HCT116 (cell line): ENCODE data around the gene RAB3GAP1. TPM values are rescaled to one million over a fixed set of nuclear protein-coding genes. Genes with fewer than 3 reads are reported as not detected.

Source experiments
- ATAC-seq: fragments of 200-7000 bp; cut with Tn5 transposase; 2 replicates; pipeline ENCODE4 v1.9.1; 2020; ENCODE audit warnings: mild to moderate bottlenecking, moderate library complexity
- BruUV-seq: library from RNA; stranded (reverse); fragments of 400-500 nt; replicated peaks from 2 replicates; lab custom pipeline; 2021; lab: Mats Ljungman, UMichigan
- CTCF ChIA-PET: fragments of 300-600 bp; sonication (Branson Sonifier 250); formaldehyde crosslinking; loops from one replicate; lab custom pipeline; 2021; ENCODE audit warnings: antibody characterized with exemption; lab: Charles Lee
- POLR2A ChIA-PET: fragments of 300-600, 350-600 bp; sonication (Branson Sonifier 250); formaldehyde crosslinking; loops from one replicate; lab custom pipeline; 2021; ENCODE audit warnings: antibody characterized with exemption; lab: Charles Lee
- RAD21 ChIA-PET, 2 experiments: fragments of 300-600 bp; sonication (Branson Sonifier 250); formaldehyde crosslinking; loops; one replicate each; lab custom pipeline; 2023; ENCODE audit warnings: low total read pairs in 2 of 2; ENCODE audit not compliant: uncharacterized antibody in 2 of 2, unreplicated experiment in 2 of 2, low non-redundant PET in 1 of 2; lab: Charles Lee
- DNase-seq: peaks from one replicate; pipeline ENCODE4 v3.0.0-alpha.2; 2010; ENCODE audit warnings: low read depth, low spot score
- H2AFZ ChIP-seq: fragments of 200-600 bp; shearing (Covaris generic), sonication (generic); 2 replicates; pipeline ENCODE4 v1.6.1; 2017; ENCODE audit warnings: low read depth, mixed run types, mixed read lengths, antibody characterized with exemption, low read length; ENCODE audit not compliant: poor library complexity, severe bottlenecking
- H3K27ac ChIP-seq: 2 replicates; pipeline ENCODE4 v1.5.1; 2012; ENCODE audit warnings: low read depth, low read length
- H3K27me3 ChIP-seq: fragments of 200-600 bp; sonication (generic); 2 replicates; pipeline ENCODE4 v1.6.1; 2016; ENCODE audit warnings: mixed run types, low read length, mixed read lengths; ENCODE audit not compliant: insufficient read depth
- H3K36me3 ChIP-seq, 2 experiments: fragments of 200-500 bp in 1 of 2; fragments of 200-600 bp in 1 of 2; sonication (Bioruptor generic) in 1 of 2; sonication (generic) in 1 of 2; 2 replicates each; pipeline versions ENCODE4 v1.5.1 to v1.6.1; 2014 to 2016; ENCODE audit warnings: low read length in 2 of 2, inconsistent platforms in 1 of 2, mixed read lengths in 1 of 2, mixed run types in 1 of 2; ENCODE audit not compliant: insufficient read depth in 2 of 2, control insufficient read depth in 1 of 2
- H3K4me1 ChIP-seq, 2 experiments: fragments of 200-600 bp in 1 of 2; sonication (generic) in 1 of 2; 2 replicates each; pipeline versions ENCODE4 v1.5.1 to v1.6.1; 2012 to 2017; ENCODE audit warnings: low read length in 2 of 2, inconsistent platforms in 1 of 2, mild to moderate bottlenecking in 1 of 2, mixed read lengths in 1 of 2, mixed run types in 1 of 2, moderate library complexity in 1 of 2; ENCODE audit not compliant: insufficient read depth in 2 of 2, control insufficient read depth in 1 of 2
- H3K4me2 ChIP-seq: fragments of 200-600 bp; sonication (generic); 2 replicates; pipeline ENCODE4 v1.6.1; 2017; ENCODE audit warnings: mixed run types, low read length, mixed read lengths
- H3K4me3 ChIP-seq, 2 experiments: fragments of 200-600 bp in 1 of 2; sonication (generic) in 1 of 2; replicated peaks in 1 of 2; 2 replicates each; pipeline ENCODE4 v1.5.1; 2011 to 2016; ENCODE audit warnings: low read length in 2 of 2, control low read depth in 1 of 2, low read depth in 1 of 2, mild to moderate bottlenecking in 1 of 2, mixed read lengths in 1 of 2, mixed run types in 1 of 2
- H3K79me2 ChIP-seq: fragments of 200-600 bp; sonication (generic); 2 replicates; pipeline ENCODE4 v1.6.1; 2017; ENCODE audit warnings: mild to moderate bottlenecking, mixed run types, low read length, moderate library complexity, mixed read lengths; ENCODE audit not compliant: insufficient read depth
- H3K9ac ChIP-seq: fragments of 200-600 bp; sonication (generic); 2 replicates; pipeline ENCODE4 v1.6.1; 2016; ENCODE audit warnings: low read length, mixed read lengths
- H3K9me2 ChIP-seq: fragments of 200-600 bp; sonication (generic), shearing (Covaris generic); 2 replicates; pipeline ENCODE4 v1.6.1; 2017; ENCODE audit warnings: mixed run types, mild to moderate bottlenecking, moderate library complexity; ENCODE audit not compliant: insufficient read depth
- H3K9me3 ChIP-seq, 2 experiments: fragments of 200-500 bp in 1 of 2; fragments of 200-600 bp in 1 of 2; sonication (Bioruptor generic) in 1 of 2; sonication (generic) in 1 of 2; 2 replicates each; pipeline ENCODE4 v1.6.1; 2014 to 2017; ENCODE audit warnings: low read length in 2 of 2, mixed read lengths in 2 of 2, inconsistent platforms in 1 of 2, low read depth in 1 of 2, mild to moderate bottlenecking in 1 of 2, mixed run types in 1 of 2, moderate library complexity in 1 of 2; ENCODE audit not compliant: control insufficient read depth in 1 of 2, insufficient read depth in 1 of 2
- H4K20me1 ChIP-seq: fragments of 200-600 bp; sonication (generic), shearing (Covaris generic); 2 replicates; pipeline ENCODE4 v1.6.1; 2017; ENCODE audit warnings: mixed run types, mild to moderate bottlenecking, moderate library complexity; ENCODE audit not compliant: insufficient read depth
- CBX3 ChIP-seq: IDR thresholded peaks from 2 replicates; pipeline ENCODE4 v1.6.1; 2012; ENCODE audit warnings: low read depth
- EGR1 ChIP-seq: IDR thresholded peaks from 2 replicates; pipeline ENCODE4 v1.6.1; 2012; ENCODE audit warnings: low read depth
- ELF1 ChIP-seq: IDR thresholded peaks from 2 replicates; pipeline ENCODE4 v1.6.1; 2012; ENCODE audit warnings: low read depth, borderline replicate concordance
- EZH2 ChIP-seq: fragments of 200-600 bp; sonication (generic); IDR thresholded peaks from 2 replicates; pipeline ENCODE4 v1.6.1; 2017; ENCODE audit warnings: antibody characterized with exemption, mixed run types
- EZH2phosphoT487 ChIP-seq: fragments of 200-600 bp; IDR thresholded peaks from 2 replicates; pipeline ENCODE4 v1.6.1; 2018; ENCODE audit warnings: antibody characterized with exemption, borderline replicate concordance
- JUND ChIP-seq: IDR thresholded peaks from 2 replicates; pipeline ENCODE4 v1.6.1; 2012
- POLR2A ChIP-seq: IDR thresholded peaks from 2 replicates; pipeline ENCODE4 v1.7.0; 2011; ENCODE audit warnings: borderline replicate concordance; ENCODE audit not compliant: insufficient read depth, insufficient read length; ENCODE audit errors: extremely low read depth
- SIN3A ChIP-seq: IDR thresholded peaks from 2 replicates; pipeline ENCODE4 v1.6.1; 2012; ENCODE audit warnings: low read depth
- SRF ChIP-seq: IDR thresholded peaks from 2 replicates; pipeline ENCODE4 v1.6.1; 2012; ENCODE audit warnings: low read depth
- TCF7L2 ChIP-seq: IDR thresholded peaks from 2 replicates; pipeline ENCODE4 v1.7.0; 2011; ENCODE audit warnings: borderline replicate concordance, inconsistent platforms; ENCODE audit not compliant: insufficient read depth, insufficient read length; ENCODE audit errors: extremely low read depth
- YY1 ChIP-seq: IDR thresholded peaks from 2 replicates; pipeline ENCODE4 v1.6.1; 2011; ENCODE audit warnings: low read length, low read depth, moderate library complexity, mild to moderate bottlenecking; ENCODE audit not compliant: insufficient replicate concordance; ENCODE audit errors: extremely low read depth
- ZFX ChIP-seq: fragments of 450-650 bp; IDR thresholded peaks from 2 replicates; pipeline ENCODE4 v1.6.1; 2017
- ZNF274 ChIP-seq: fragments of 200-500 bp; sonication (Bioruptor generic); IDR thresholded peaks from 2 replicates; pipeline ENCODE4 v1.6.1; 2014; ENCODE audit warnings: mild to moderate bottlenecking, low read depth, low read length, inconsistent platforms
- intact Hi-C: fragments of 100-400 bp; cut with micrococcal nuclease; formaldehyde crosslinking; loops from 2 replicates; pipeline ENCODE4 v1.10.0; 2022
- total RNA-seq: library from RNA; stranded (reverse); gene quantifications from one replicate; pipeline ENCODE4 v1.2.1, GENCODE V29; 2021; ENCODE audit not compliant: unreplicated experiment
- TF ChIP-seq, protein P1 (sequence below): IDR thresholded peaks from 2 replicates; pipeline ENCODE4 v1.6.1; 2012; ENCODE audit warnings: low read depth
- TF ChIP-seq, protein P2 (sequence below), 3 experiments: fragments of 200-600 bp in 1 of 3; sonication (generic) in 1 of 3; IDR thresholded peaks in 2 of 3; conservative IDR thresholded peaks in 1 of 3; 2 replicates each; pipeline ENCODE4 v1.5.1; 2012 to 2017; ENCODE audit warnings: low read depth in 2 of 3, low read length in 2 of 3, antibody characterized with exemption in 1 of 3, borderline replicate concordance in 1 of 3, control low read depth in 1 of 3, mild to moderate bottlenecking in 1 of 3, mixed read lengths in 1 of 3, mixed run types in 1 of 3, moderate library complexity in 1 of 3; ENCODE audit not compliant: insufficient read depth in 1 of 3

RAB3GAP1 gene
- total RNA-seq, 1 experiment from 2014 or later = 38.5 TPM

DNA sequence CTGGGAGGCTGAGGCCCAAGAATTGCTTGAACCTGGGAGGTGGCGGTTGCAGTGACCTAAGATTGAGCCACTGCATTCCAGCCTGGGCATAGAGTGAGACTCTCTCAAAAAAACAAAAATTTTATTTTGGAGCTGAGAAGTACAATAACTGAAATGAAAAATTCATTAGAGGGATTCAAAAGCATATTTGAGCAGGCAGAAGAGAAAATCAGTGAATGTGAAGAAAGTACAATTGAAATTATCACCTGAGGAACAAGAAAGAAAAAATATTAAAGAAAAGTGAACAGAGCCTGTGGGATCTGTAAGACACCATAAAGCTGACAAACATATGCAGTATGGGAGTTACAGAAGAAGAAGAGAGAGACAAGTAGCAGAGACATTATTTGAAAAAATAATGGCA, 137.1 kb downstream of the RAB3GAP1 start:
- TF ChIP-seq ELF1 = no peak
- TF ChIP-seq, protein P1, sequence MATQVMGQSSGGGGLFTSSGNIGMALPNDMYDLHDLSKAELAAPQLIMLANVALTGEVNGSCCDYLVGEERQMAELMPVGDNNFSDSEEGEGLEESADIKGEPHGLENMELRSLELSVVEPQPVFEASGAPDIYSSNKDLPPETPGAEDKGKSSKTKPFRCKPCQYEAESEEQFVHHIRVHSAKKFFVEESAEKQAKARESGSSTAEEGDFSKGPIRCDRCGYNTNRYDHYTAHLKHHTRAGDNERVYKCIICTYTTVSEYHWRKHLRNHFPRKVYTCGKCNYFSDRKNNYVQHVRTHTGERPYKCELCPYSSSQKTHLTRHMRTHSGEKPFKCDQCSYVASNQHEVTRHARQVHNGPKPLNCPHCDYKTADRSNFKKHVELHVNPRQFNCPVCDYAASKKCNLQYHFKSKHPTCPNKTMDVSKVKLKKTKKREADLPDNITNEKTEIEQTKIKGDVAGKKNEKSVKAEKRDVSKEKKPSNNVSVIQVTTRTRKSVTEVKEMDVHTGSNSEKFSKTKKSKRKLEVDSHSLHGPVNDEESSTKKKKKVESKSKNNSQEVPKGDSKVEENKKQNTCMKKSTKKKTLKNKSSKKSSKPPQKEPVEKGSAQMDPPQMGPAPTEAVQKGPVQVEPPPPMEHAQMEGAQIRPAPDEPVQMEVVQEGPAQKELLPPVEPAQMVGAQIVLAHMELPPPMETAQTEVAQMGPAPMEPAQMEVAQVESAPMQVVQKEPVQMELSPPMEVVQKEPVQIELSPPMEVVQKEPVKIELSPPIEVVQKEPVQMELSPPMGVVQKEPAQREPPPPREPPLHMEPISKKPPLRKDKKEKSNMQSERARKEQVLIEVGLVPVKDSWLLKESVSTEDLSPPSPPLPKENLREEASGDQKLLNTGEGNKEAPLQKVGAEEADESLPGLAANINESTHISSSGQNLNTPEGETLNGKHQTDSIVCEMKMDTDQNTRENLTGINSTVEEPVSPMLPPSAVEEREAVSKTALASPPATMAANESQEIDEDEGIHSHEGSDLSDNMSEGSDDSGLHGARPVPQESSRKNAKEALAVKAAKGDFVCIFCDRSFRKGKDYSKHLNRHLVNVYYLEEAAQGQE = no peak
- TF ChIP-seq TCF7L2 = no peak
- TF ChIP-seq POLR2A = no peak
- no peak for TF ChIP-seq EZH2phosphoT487
- TF ChIP-seq, protein P2, sequence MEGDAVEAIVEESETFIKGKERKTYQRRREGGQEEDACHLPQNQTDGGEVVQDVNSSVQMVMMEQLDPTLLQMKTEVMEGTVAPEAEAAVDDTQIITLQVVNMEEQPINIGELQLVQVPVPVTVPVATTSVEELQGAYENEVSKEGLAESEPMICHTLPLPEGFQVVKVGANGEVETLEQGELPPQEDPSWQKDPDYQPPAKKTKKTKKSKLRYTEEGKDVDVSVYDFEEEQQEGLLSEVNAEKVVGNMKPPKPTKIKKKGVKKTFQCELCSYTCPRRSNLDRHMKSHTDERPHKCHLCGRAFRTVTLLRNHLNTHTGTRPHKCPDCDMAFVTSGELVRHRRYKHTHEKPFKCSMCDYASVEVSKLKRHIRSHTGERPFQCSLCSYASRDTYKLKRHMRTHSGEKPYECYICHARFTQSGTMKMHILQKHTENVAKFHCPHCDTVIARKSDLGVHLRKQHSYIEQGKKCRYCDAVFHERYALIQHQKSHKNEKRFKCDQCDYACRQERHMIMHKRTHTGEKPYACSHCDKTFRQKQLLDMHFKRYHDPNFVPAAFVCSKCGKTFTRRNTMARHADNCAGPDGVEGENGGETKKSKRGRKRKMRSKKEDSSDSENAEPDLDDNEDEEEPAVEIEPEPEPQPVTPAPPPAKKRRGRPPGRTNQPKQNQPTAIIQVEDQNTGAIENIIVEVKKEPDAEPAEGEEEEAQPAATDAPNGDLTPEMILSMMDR (IDR thresholded peaks at IDR 0.05 in 2 of 3, conservative IDR thresholded peaks at IDR 0.05 in 1 of 3; ENCODE audit: borderline replicate concordance in 1 of 3, insufficient read depth in 1 of 3, low read depth in 2 of 3, low read length in 2 of 3) = no peak
- no peak for TF ChIP-seq JUND
- no peak for TF ChIP-seq SIN3A
- TF ChIP-seq CBX3 = no peak
- TF ChIP-seq ZFX = no peak
- no peak for TF ChIP-seq YY1
- TF ChIP-seq ZNF274 = no peak
- no peak for TF ChIP-seq EGR1
- TF ChIP-seq EZH2 = no peak
- no peak for TF ChIP-seq SRF
- Histone ChIP-seq H3K79me2 (no peaks in the 10 kb centered on the region), H3K9ac (no peak overlapping the region), H3K27me3 (no peaks in the 10 kb centered on the region), H3K9me3 (no peaks in the 10 kb centered on the region; a peak in 1 of 4 replicates), H3K27ac (no peak overlapping the region), H2AFZ (no peak overlapping the region), H4K20me1 (no peaks in the 10 kb centered on the region), H3K4me3 (no peak overlapping the region), H3K4me2 (no peak overlapping the region), H3K9me2 (no peaks in the 10 kb centered on the region), H3K36me3 (no peaks in the 10 kb centered on the region), H3K4me1 (no peaks in the 10 kb centered on the region)
- intact Hi-C loops = no loop called here
- DNase-seq = no peak
- no peak for ATAC-seq
- CTCF ChIA-PET = no interaction called here
- BruUV-seq = no TSS peak
- POLR2A ChIA-PET = no interaction called here
- RAD21 ChIA-PET = no interaction called here
